ENCODE data around the gene PRUNE2.

- no peak for TF ChIP-seq SP1 (IDR thresholded peaks at IDR 0.05; ENCODE audit: low read depth)
- no peak for TF ChIP-seq CTCF (IDR thresholded peaks at IDR 0.05 in 2 of 3, conservative IDR thresholded peaks at IDR 0.05 in 1 of 3; ENCODE audit: borderline replicate concordance in 1 of 3, insufficient read depth in 1 of 3, low read depth in 2 of 3, low read length in 2 of 3)
- TF ChIP-seq EZH2 (IDR thresholded peaks at IDR 0.05): no peak
- TF ChIP-seq REST (IDR thresholded peaks at IDR 0.05; ENCODE audit: low read depth): no peak
- TF ChIP-seq POLR2A (IDR thresholded peaks at IDR 0.05; ENCODE audit: borderline replicate concordance, extremely low read depth, insufficient read depth, insufficient read length): no peak
- TF ChIP-seq RAD21 (IDR thresholded peaks at IDR 0.05; ENCODE audit: low read depth): no peak
- TF ChIP-seq JUND (IDR thresholded peaks at IDR 0.05): no peak
- no peak for TF ChIP-seq SRF (IDR thresholded peaks at IDR 0.05; ENCODE audit: low read depth)
Measured at GRCh38 chr9:76701441-76702039, 204.4 kb downstream of the PRUNE2 start.

Measured in HCT116 (cell line).